PC-3 (cell line): ENCODE measurements around the gene RPL13. TPM values are rescaled to one million over a fixed set of nuclear protein-coding genes. Genes with fewer than 3 reads are reported as not detected.
A peak's percentile ranks its signal among the peaks of the same experiment; 100 is the strongest.

Experiments
- ATAC-seq: fragments of 200-7000 bp; cut with Tn5 transposase; 2 replicates; pipeline ENCODE4 v1.9.1; 2020; ENCODE audit warnings: mild to moderate bottlenecking, moderate library complexity
- BruUV-seq: library from RNA; stranded (reverse); fragments of 400-500 nt; replicated peaks from 2 replicates; lab custom pipeline; 2021; lab: Mats Ljungman, UMichigan
- CTCF ChIA-PET: fragments of 300-600 bp; sonication (Branson Sonifier 250); formaldehyde crosslinking; loops from one replicate; lab custom pipeline; 2022; ENCODE audit warnings: antibody characterized with exemption; lab: Charles Lee
- POLR2A ChIA-PET: fragments of 300-600 bp; sonication (Branson Sonifier 250); formaldehyde crosslinking; loops from one replicate; lab custom pipeline; 2022; ENCODE audit warnings: antibody characterized with exemption; ENCODE audit not compliant: unreplicated experiment; lab: Charles Lee
- DNase-seq: peaks from one replicate; pipeline ENCODE4 v3.0.0-alpha.2; 2015
- H2AFZ ChIP-seq: fragments of 300-600 bp; sonication (generic); 2 replicates; pipeline ENCODE4 v1.6.0; 2016; ENCODE audit warnings: antibody characterized with exemption, low read length
- H3F3A ChIP-seq: fragments of 300-600 bp; sonication (generic); one replicate; pipeline ENCODE4 v1.6.0; 2017; ENCODE audit warnings: antibody characterized with exemption, low read length, control low read depth, mild to moderate bottlenecking; ENCODE audit not compliant: unreplicated experiment
- H3K27ac ChIP-seq: fragments of 300-600 bp; sonication (generic); 2 replicates; pipeline ENCODE4 v1.5.1; 2016; ENCODE audit warnings: mild to moderate bottlenecking, low read length
- H3K27me3 ChIP-seq: fragments of 300-600 bp; sonication (generic); 2 replicates; pipeline ENCODE4 v1.6.1; 2016; ENCODE audit warnings: low read length, mixed read lengths
- H3K36me3 ChIP-seq: fragments of 300-600 bp; sonication (generic); 2 replicates; pipeline ENCODE4 v1.6.1; 2016; ENCODE audit warnings: low read depth, mixed run types, low read length, mixed read lengths
- H3K4me1 ChIP-seq: fragments of 300-600 bp; sonication (generic); 2 replicates; pipeline ENCODE4 v1.5.1; 2016; ENCODE audit warnings: low read length; ENCODE audit not compliant: insufficient read depth
- H3K4me2 ChIP-seq: fragments of 300-600 bp; sonication (generic); 2 replicates; pipeline ENCODE4 v1.6.0; 2016; ENCODE audit warnings: low read length
- H3K4me3 ChIP-seq: fragments of 300-600 bp; sonication (generic); 2 replicates; pipeline ENCODE4 v1.5.1; 2016; ENCODE audit warnings: mild to moderate bottlenecking, low read length, mixed read lengths
- H3K79me2 ChIP-seq: fragments of 300-600 bp; sonication (generic); 2 replicates; pipeline ENCODE4 v1.6.1; 2017; ENCODE audit warnings: low read length, mixed read lengths
- H3K9ac ChIP-seq: fragments of 300-600 bp; sonication (generic); 2 replicates; pipeline ENCODE4 v1.6.0; 2016; ENCODE audit warnings: mild to moderate bottlenecking, low read length
- H3K9me2 ChIP-seq: fragments of 300-600 bp; sonication (generic); replicated peaks from 2 replicates; pipeline ENCODE4 v1.6.1; 2016; ENCODE audit warnings: mixed run types, low read length, mixed read lengths
- H3K9me3 ChIP-seq: fragments of 300-600 bp; sonication (generic); 2 replicates; pipeline ENCODE4 v1.6.1; 2016; ENCODE audit warnings: low read length, mixed read lengths
- H4K20me1 ChIP-seq: fragments of 300-600 bp; sonication (generic); 2 replicates; pipeline ENCODE4 v1.6.1; 2016; ENCODE audit warnings: low read length, mixed read lengths
- EZH2 ChIP-seq: fragments of 300-600 bp; sonication (generic); IDR thresholded peaks from one replicate; pipeline ENCODE4 v1.6.1; 2017; ENCODE audit warnings: antibody characterized with exemption, mild to moderate bottlenecking, low read length; ENCODE audit not compliant: unreplicated experiment
- EZH2phosphoT487 ChIP-seq: fragments of 300-600 bp; sonication (generic); IDR thresholded peaks from 2 replicates; pipeline ENCODE4 v1.6.1; 2018; ENCODE audit warnings: mild to moderate bottlenecking, antibody characterized with exemption, low read length, borderline replicate concordance
- intact Hi-C: fragments of 100-400 bp; cut with micrococcal nuclease; formaldehyde crosslinking; loops from 2 replicates; pipeline ENCODE4 v1.9.0; 2023
- total RNA-seq: library from RNA; depleted of rRNA; stranded (reverse); fragments of >200 nt; gene quantifications from 2 replicates; pipeline ENCODE4 v1.2.3, GENCODE V29; 2014
- TF ChIP-seq, protein P1 (sequence below): fragments of 300-600 bp; sonication (generic); conservative IDR thresholded peaks from 2 replicates; pipeline ENCODE4 v1.5.1; 2017; ENCODE audit warnings: antibody characterized with exemption, low read depth, mild to moderate bottlenecking, low read length

The RPL13 gene
- total RNA-seq, 1 experiment from 2014 or later, result 3,236 TPM

- Histone ChIP-seq H3K36me3 (peaks cover 10% of the 10 kb centered on the region), H3K79me2 (peaks cover 4% of the 10 kb centered on the region), H3F3A (peaks cover 6% of the 10 kb centered on the region), H3K9ac (peak overlapping the region; percentile 15; the same call in 1 of the 2 replicates), H3K4me3 (no peak overlapping the region), H3K27me3 (no peaks in the 10 kb centered on the region), H4K20me1 (no peaks in the 10 kb centered on the region), H2AFZ (no peak overlapping the region), H3K27ac (peak overlapping the region; percentile 39), H3K4me2 (peak overlapping the region; percentile 24), H3K9me2 (no peaks in the 10 kb centered on the region), H3K9me3 (no peaks in the 10 kb centered on the region), H3K4me1 (peaks cover 19% of the 10 kb centered on the region)
- BruUV-seq, result no TSS peak
- CTCF ChIA-PET, result no interaction called here
- intact Hi-C loops, result no loop called here
- DNase-seq (peak; percentile 51), ATAC-seq (peak; percentile 70)
- POLR2A ChIA-PET, result no interaction called here
- TF ChIP-seq, protein P1, sequence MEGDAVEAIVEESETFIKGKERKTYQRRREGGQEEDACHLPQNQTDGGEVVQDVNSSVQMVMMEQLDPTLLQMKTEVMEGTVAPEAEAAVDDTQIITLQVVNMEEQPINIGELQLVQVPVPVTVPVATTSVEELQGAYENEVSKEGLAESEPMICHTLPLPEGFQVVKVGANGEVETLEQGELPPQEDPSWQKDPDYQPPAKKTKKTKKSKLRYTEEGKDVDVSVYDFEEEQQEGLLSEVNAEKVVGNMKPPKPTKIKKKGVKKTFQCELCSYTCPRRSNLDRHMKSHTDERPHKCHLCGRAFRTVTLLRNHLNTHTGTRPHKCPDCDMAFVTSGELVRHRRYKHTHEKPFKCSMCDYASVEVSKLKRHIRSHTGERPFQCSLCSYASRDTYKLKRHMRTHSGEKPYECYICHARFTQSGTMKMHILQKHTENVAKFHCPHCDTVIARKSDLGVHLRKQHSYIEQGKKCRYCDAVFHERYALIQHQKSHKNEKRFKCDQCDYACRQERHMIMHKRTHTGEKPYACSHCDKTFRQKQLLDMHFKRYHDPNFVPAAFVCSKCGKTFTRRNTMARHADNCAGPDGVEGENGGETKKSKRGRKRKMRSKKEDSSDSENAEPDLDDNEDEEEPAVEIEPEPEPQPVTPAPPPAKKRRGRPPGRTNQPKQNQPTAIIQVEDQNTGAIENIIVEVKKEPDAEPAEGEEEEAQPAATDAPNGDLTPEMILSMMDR, result no peak
- TF ChIP-seq EZH2phosphoT487 (no peak), EZH2 (no peak)
These were observed 21.5 kb downstream of the RPL13 start for GRCh38 chr16:89581861-89582563.

GRCh38 chr16:89582614-89583196 lies 22.2 kb downstream of the RPL13 start:
- Histone ChIP-seq H3K36me3 (peaks cover 10% of the 10 kb centered on the region), H3K4me1 (peaks cover 19% of the 10 kb centered on the region), H3K9me2 (no peaks in the 10 kb centered on the region), H3K9ac (peak overlapping the region; percentile 15; the same call in 1 of the 2 replicates), H3K4me2 (peak overlapping the region; percentile 24; the same call in 1 of the 2 replicates), H3F3A (peaks cover 6% of the 10 kb centered on the region), H3K79me2 (no peaks in the 10 kb centered on the region), H3K27ac (peak overlapping the region; percentile 39), H3K27me3 (no peaks in the 10 kb centered on the region), H4K20me1 (no peaks in the 10 kb centered on the region), H3K9me3 (no peaks in the 10 kb centered on the region), H3K4me3 (no peak overlapping the region), H2AFZ (no peak overlapping the region)
- no TSS peak for BruUV-seq
- ATAC-seq (no peak), DNase-seq (no peak)
- intact Hi-C loops, result no loop called here
- no peak for TF ChIP-seq EZH2phosphoT487
- ChIA-PET POLR2A (no interaction called here), CTCF (no interaction called here)

DNA sequence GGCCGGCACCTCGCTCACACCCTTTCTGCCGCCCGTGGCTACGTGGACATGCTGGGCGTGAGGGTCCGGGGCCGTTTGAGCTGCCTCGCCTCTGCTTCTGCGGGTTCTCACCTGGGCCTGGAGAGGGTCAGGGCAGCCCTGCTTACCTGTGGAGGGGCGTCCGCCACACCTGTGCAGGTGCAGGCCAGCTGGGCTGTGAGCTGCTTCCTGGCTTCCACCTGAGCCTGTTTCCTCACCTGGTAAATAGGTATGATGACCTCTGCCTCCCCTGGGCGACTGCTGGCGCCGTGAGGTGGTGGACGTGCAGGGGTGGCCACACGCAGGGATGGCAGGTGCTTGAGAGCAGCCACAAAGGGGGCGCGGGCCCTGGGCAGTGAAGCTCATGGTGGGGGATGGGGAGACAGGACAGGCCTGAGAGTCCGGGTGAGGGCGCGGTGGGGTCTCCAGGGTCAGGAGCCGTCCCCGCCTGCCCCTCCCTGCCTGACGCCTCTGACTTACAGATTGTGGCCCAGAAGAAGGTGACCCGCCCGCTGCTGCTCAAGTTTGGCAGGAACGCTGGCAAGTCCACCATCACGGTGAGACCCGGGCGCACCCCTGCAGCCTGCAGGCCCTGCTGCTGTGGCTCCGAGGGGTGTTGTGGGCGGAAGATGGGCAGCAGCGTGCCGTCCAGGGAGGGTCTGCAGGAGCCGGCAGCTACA lies 22.9 kb downstream of the RPL13 start:
- H3K9me3 ChIP-seq, result no peaks in the 10 kb centered on the region
- H3K4me3 ChIP-seq, result no peak overlapping the region
- no peak overlapping the region for H2AFZ ChIP-seq
- H3K79me2 ChIP-seq, result no peaks in the 10 kb centered on the region
- ChIA-PET CTCF (no interaction called here), POLR2A (no interaction called here)
- no peak overlapping the region for H3K27ac ChIP-seq
- H3K9ac ChIP-seq, result no peak overlapping the region
- ATAC-seq, result no peak
- no peaks in the 10 kb centered on the region for H3K9me2 ChIP-seq
- no TSS peak for BruUV-seq
- no peaks in the 10 kb centered on the region for H3K27me3 ChIP-seq
- no peak for DNase-seq
- no peak overlapping the region for H3K4me2 ChIP-seq
- peaks cover 19% of the 10 kb centered on the region for H3K4me1 ChIP-seq
- H4K20me1 ChIP-seq, result no peaks in the 10 kb centered on the region
- H3K36me3 ChIP-seq, result peaks cover 10% of the 10 kb centered on the region
- intact Hi-C loops, result no loop called here
- TF ChIP-seq EZH2, result no peak
- TF ChIP-seq EZH2phosphoT487, result no peak
- TF ChIP-seq, protein P1, result no peak
- H3F3A ChIP-seq, result peaks cover 6% of the 10 kb centered on the region
